Activated T-helper 1 cell treated with anti-CD3 and anti-CD28 coated beads, Interleukin-2, amount 50 U/mL, for 16 hours (primary cell): ENCODE measurements around the gene ERN1.
"Not testable (repeated sequence)": the region's sequence is repeated elsewhere in the genome, so short reads cannot be mapped to it uniquely, and the experiment has no call there.

Source experiments
- DNase-seq, 2 donors: peaks; one replicate each; pipeline ENCODE4 v3.0.0-alpha.2; 2020; ENCODE audit warnings: low read depth in 1 of 2, low spot score in 1 of 2

ERN1 gene

GRCh38 chr17:64138441-64138840, 8.5 kb upstream of the ERN1 start:
- no peak for DNase-seq

- DNase-seq, result no peak
Observed at GRCh38 chr17:64135000-64135399, 5.1 kb upstream of the ERN1 start.

GRCh38 chr17:64134216-64134970, 4.4 kb upstream of the ERN1 start:
- no peak for DNase-seq

DNA sequence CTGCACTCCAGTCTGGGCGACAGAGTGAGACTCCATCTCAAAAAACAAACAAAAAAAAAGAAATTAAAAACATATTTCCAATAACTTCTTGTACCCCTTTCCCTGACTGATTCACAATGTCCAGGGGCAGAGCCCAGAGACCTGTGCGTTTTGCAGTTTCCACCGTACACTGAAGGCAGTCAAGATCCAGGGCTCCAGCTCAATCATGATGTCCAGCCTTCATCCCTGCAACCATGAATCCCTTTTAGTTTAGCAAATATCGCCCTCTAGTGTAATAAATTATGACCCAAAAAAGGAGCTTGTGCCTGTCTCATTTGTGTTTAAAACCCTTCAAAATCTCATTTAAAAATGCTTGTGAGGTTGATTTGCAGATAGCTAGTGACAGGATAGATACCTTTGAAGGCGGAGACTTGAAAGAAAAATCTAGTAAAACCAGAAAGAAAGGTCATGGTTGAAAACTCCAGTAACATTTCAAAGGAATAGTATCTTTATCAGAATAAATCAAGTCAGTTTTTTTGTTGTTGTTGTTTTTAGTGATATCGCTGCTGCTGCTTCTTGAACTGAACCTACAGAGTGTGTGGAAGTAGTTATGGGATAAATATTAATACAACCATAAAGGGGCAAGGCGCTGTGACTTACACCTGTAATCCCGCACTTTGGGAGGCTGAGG, 3.7 kb upstream of the ERN1 start:
- no peak for DNase-seq

- no peak for DNase-seq
Observed at GRCh38 chr17:64131606-64132270, 1.8 kb upstream of the ERN1 start.

DNA sequence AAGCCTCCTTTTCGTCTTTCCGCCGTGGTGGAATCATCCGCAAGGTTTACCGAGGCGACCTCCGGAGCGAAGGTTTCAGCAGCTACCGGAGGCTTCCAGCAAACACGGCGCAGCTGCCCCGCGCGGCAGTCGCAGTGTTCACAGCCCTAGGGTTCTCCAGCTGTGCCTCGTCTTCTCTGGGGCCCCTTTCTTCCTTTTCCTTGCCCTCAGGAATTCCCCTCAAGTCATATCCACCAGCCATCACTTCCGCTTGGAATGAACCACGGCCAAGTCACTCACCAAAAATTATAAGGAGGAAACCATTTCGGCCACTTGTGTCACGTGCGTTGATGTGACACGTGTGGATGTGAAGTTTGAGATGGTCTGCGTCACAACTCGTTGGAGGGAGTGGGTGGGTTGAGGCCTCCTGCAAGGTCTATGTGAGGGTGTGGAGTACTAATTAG, 636 bp upstream of the ERN1 start:
- peak in 1 of 2 donors; percentile 47 for DNase-seq

GRCh38 chr17:64129515-64129764, 504 bp downstream of the ERN1 start:
- no peak for DNase-seq

- DNase-seq, result no peak
Observed at GRCh38 chr17:64128787-64129514, 993 bp downstream of the ERN1 start.

- DNase-seq, result no peak
Observed at GRCh38 chr17:64126918-64127317, 3.0 kb downstream of the ERN1 start.

DNA sequence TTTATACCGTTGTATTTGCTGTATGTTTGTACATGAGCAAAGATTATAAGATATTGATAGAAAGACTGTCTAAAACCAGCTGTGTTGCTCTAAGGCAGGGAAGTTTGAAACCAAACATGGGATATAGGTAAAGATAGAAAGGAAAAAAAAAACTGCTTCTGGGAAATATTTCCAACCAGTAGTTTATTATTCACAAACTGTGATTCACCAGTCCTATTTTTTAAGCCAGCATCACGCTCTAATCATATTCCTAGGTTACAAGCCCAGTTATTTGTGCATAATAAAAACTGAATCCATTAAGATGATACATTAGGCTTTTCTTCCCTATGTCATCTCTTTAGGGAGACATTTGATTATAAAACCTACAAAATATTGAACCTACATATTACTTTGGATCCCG, 4.0 kb downstream of the ERN1 start:
- no peak for DNase-seq

DNA sequence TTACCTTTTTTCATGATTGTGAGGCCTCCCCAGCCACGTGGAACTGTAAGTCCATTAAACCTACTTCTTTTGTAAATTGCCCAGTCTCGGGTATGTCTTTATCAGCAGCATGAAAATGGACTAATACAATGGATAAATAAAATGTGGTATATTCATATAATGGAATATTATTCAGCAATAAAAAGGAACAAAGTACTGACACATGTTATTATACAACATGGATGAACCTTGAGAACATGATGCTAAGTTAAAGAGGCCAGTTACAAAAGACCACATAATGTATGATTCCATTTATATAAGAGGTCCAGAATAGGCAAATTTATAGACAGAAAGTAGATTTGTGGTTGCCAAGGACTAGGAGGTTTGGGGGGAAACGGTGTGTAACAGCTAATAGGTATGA, 5.3 kb downstream of the ERN1 start:
- no peak for DNase-seq

- DNase-seq, result no peak
Observed at GRCh38 chr17:64123114-64123513, 6.8 kb downstream of the ERN1 start.

DNA sequence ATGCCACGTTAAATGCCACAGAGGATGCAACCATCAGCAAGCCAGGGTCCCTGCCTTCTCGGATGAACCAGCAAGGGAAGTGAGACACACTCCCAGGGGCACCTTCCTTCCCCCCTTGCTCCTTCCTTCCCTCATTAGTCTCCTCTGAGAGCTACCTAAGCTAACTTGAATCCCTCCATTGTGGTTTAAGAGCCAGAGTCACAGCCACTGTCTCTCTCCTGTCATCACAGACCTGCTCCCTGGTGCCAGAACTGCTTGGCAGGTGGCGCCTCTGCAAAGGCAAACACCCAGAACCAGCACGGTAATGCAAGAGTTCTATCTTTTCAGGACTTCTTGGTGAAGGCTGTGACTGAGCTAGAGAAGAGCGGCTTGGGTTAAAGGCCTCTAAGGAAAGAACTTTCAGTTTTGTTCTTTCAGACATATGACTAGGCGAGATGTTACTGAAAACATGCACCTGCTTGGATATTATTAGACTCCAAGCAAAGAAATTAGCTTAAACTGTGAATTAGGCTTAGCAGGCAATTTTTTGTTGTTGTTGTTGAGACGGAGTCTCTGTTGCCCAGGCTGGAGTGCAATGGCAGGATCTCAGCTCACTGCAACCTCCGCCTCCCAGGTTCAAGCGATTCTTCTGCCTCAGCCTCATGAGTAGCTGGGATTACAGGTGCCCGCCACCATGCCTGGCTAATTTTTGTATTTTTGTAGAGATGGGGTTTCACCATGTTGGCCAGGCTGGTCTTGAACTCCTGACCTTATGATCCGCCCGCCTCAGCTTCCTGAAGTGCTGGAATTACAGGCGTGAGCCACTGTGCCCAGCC, 8.8 kb downstream of the ERN1 start:
- DNase-seq, result not testable (repeated sequence)

GRCh38 chr17:64120159-64120810, 9.7 kb downstream of the ERN1 start:
- DNase-seq, result no peak

- DNase-seq, result no peak
Observed at GRCh38 chr17:64117981-64118979, 11.7 kb downstream of the ERN1 start.

- no peak for DNase-seq
Observed at GRCh38 chr17:64115822-64116534, 14.0 kb downstream of the ERN1 start.

DNA sequence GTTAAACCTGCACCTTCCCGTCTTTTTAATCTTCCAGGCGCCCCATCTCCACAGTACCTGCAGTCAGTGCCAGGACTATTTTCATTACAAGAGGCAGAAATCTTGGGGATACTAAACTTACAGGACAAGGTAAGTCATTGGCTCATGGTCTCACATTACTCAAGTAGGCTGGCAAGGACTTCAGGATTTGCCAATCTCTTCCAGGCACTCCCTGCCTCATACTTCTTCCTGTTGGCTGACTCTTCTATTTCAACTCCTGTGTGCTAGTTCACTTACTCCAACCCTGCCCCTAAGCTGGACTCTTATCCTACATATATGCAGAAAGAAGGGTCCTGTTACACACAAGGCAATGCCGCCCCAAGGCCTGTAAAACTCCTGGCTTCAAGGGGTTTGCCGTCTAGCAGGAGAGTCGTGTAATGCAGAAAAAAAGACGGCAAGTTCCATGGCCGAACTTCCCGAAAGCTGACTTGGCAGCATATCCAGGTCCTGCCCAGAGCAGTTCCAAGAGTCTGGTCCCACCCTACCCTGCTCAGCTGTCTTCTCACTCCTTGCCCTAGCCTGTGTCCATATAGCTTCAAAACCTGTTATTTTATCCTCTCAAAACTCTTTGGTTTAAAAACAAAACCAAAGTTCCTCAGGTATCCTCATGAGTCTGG, 14.8 kb downstream of the ERN1 start:
- no peak for DNase-seq

GRCh38 chr17:64113006-64113405, 16.9 kb downstream of the ERN1 start:
- no peak for DNase-seq
